LNCaP clone FGC (cell line): ENCODE data around the gene ZNF687.
A peak's percentile ranks its signal among the peaks of the same experiment; 100 is the strongest.

Source experiments
- DNase-seq: peaks from one replicate; pipeline ENCODE4 v3.0.0-alpha.2; 2011; ENCODE audit warnings: low read depth
- H3K4me3 ChIP-seq: 2 replicates; pipeline ENCODE4 v1.5.1; 2011; ENCODE audit warnings: mild to moderate bottlenecking, low read depth, low read length, control low read depth
- TF ChIP-seq, protein P1 (sequence below): IDR thresholded peaks from 2 replicates; pipeline ENCODE4 v1.5.1; 2012; ENCODE audit warnings: mild to moderate bottlenecking; ENCODE audit not compliant: control insufficient read depth, insufficient read depth; ENCODE audit errors: extremely low read depth

The ZNF687 gene

DNA sequence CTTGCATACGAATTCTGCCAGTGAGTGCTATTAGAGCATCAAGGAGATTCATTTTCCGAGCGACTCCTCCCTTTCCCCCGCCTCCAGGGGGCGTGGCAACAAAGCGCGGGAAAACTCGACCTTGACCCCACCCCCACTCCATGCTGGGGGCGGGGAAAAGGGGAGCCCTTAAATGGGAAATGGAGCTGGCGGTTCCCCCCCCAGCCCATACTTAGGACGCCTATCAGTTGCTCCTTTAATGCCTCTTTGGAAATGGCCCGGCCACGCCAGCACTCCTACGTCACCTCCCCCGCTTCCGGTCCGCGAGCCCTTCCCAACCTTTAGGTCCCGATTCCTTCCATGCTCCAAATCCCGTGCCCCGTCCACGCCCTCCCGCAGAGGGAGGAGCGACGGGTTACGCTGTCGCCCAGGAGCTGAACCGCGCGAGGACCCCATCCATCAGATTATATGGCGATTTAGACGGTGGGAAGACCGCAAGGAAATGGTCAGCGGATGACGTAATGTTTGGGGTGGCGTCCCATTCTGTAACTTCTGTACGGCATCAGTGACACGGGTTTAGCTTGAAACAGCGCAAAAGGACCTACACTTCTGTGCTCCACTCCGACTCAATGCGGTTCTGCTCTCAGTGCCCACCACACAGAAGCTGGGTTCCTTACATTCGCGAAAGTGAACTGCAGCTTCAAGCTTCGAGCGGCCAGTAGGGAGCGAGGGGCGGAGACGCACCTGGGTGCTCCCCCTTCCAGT, 702 bp upstream of the ZNF687 start:
- H3K4me3 ChIP-seq: peak overlapping the region; percentile 96
- peak; percentile 98 for DNase-seq
- TF ChIP-seq, protein P1, sequence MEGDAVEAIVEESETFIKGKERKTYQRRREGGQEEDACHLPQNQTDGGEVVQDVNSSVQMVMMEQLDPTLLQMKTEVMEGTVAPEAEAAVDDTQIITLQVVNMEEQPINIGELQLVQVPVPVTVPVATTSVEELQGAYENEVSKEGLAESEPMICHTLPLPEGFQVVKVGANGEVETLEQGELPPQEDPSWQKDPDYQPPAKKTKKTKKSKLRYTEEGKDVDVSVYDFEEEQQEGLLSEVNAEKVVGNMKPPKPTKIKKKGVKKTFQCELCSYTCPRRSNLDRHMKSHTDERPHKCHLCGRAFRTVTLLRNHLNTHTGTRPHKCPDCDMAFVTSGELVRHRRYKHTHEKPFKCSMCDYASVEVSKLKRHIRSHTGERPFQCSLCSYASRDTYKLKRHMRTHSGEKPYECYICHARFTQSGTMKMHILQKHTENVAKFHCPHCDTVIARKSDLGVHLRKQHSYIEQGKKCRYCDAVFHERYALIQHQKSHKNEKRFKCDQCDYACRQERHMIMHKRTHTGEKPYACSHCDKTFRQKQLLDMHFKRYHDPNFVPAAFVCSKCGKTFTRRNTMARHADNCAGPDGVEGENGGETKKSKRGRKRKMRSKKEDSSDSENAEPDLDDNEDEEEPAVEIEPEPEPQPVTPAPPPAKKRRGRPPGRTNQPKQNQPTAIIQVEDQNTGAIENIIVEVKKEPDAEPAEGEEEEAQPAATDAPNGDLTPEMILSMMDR: 0 out of 2 replicates have a peak, but pooled peaks have one; percentile 20

DNA sequence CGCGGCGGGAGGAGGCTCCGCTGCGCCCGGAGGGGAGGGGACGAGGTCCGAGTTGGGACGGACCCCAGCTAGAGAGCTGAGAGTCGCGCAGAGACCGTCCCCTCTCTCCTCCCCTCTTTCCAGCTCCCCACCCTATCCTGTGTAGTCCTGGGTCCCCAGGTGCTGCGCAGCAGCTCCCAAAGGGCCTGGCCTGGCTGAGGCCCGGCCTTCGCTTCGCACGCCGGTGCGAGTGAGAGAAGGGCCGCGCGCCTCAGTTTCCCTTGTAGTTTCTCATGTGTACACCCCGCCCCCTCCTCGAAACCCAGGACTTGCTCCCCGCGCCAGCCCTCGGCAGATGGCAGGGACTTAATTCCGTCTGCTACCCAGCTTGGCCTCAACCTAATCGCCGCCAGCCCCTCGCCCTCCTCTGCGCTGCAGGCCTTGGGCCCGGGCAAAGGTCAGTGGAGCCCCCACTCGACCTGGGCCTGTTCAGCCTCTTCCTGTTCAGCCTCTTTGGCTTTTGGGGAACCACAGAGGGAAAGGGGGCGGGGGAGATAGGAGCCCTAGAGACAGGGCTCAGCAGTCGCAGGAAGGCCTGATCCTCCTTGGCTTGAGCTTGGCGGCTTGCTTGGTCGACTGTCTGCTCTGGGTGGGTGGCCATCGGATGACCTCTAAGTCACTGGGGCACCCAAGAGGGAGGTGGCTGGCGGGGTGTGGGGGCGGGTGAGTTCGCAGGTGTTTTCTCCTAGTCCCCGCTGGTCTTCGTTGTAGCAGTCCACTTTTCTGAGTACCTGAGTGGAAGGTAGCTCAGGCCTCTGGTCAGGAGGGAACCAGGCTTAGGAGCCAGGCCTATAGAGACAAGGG, 1.0 kb downstream of the ZNF687 start:
- H3K4me3 ChIP-seq: peak overlapping the region; percentile 96
- TF ChIP-seq, protein P1: no peak
- DNase-seq: no peak

DNA sequence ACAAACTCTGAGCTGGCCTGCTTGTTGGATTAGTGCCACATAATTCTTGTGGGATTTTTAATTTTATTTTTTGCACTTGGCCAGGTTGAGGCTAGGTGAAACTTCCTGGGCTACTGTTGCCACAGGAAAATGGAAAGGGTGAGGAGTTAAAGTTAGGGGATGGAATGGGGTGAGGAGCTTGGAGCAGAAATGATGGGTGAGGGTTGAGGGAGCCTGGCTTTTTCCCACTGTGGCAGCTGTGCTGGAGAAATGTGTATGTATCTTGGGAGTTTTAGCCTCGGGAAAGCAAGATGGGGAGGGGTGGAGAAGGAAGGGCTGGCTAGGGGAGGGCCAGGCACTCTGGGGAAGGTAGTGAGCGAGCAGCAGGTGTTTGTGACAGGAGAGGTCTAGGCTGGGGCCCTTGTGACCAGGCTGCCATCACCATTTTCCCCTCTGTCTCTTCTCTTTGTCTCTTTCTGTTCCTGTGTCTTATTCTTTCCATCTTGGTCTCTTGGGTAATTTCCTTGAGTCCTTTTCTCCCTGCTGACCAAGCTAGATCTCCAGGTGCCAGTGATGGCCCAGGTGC, 2.0 kb downstream of the ZNF687 start:
- no peak for DNase-seq
- TF ChIP-seq, protein P1: no peak
- H3K4me3 ChIP-seq: no peak overlapping the region

DNA sequence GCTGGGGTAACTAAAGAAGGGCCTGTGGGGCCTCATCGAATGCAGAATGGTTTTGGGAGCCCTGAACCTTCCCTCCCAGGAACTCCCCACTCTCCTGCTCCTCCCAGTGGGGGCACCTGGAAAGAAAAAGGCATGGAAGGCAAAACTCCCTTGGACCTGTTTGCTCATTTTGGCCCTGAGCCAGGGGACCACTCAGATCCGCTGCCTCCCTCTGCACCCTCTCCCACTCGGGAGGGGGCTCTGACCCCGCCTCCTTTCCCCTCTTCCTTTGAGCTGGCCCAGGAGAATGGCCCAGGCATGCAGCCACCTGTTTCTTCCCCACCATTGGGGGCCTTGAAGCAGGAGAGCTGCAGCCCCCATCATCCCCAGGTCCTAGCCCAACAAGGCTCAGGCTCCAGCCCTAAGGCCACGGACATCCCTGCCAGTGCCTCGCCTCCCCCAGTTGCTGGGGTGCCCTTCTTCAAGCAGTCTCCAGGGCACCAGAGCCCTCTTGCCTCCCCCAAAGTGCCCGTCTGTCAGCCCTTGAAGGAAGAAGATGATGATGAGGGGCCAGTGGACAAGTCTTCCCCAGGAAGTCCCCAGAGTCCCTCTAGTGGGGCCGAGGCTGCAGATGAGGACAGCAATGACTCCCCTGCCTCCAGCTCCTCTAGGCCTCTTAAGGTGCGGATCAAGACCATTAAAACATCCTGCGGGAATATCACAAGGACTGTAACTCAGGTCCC, 4.7 kb downstream of the ZNF687 start:
- TF ChIP-seq, protein P1: no peak
- no peak overlapping the region for H3K4me3 ChIP-seq
- DNase-seq: no peak

DNA sequence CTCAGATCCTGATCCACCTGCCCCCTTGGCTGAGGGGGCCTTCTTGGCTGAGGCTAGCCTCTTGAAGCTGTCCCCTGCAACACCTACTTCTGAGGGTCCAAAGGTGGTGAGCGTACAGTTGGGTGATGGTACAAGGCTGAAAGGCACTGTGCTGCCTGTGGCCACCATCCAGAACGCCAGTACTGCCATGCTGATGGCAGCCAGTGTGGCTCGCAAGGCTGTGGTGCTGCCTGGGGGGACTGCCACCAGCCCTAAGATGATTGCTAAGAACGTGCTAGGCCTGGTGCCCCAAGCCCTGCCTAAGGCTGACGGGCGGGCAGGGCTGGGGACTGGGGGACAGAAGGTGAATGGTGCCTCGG, 5.2 kb downstream of the ZNF687 start:
- H3K4me3 ChIP-seq: no peak overlapping the region
- TF ChIP-seq, protein P1: no peak
- no peak for DNase-seq

DNA sequence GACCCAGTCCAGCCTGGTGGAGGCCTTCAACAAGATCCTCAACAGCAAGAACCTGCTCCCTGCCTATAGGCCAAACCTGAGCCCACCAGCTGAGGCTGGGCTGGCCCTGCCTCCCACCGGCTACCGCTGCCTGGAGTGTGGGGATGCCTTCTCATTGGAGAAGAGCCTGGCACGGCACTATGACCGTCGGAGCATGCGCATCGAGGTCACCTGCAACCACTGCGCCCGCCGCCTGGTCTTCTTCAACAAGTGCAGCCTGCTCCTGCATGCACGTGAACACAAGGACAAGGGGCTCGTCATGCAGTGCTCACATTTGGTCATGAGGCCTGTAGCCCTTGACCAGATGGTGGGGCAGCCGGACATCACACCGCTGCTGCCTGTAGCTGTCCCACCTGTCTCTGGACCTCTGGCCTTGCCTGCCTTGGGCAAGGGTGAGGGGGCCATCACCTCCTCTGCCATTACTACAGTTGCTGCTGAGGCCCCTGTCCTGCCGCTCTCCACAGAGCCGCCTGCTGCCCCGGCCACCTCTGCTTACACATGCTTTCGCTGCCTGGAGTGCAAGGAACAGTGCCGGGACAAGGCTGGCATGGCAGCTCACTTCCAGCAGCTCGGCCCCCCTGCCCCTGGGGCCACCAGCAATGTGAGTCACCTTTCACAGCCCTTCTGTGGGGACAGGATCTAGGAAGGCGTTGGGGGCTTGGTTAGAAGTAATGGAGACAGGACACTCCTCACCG, 5.8 kb downstream of the ZNF687 start:
- no peak for DNase-seq
- TF ChIP-seq, protein P1: no peak
- H3K4me3 ChIP-seq: no peak overlapping the region
